ENCODE measurements around the gene GNB1L.

The GNB1L gene

GRCh38 chr22:19827341-19828034, 27.2 kb downstream of the GNB1L start:
- no peak overlapping the region for H3K27ac ChIP-seq (ENCODE audit: low read length)
- no CpG with 5 or more reads among the region's 10 CpGs for WGBS (ENCODE audit: insufficient coverage, insufficient read length)
- no peak for DNase-seq (ENCODE audit: low read depth, low spot score)

GRCh38 chr22:19826619-19826950, 28.1 kb downstream of the GNB1L start:
- Histone ChIP-seq H3K27ac (ENCODE audit: low read length) (no peak overlapping the region), H3K4me1 (ENCODE audit: control insufficient read depth, insufficient read depth, low read length) (no peaks in the 10 kb centered on the region), H3K9me3 (ENCODE audit: control insufficient read depth, insufficient read depth, low read length) (no peaks in the 10 kb centered on the region), H3K4me3 (ENCODE audit: low read length) (no peak overlapping the region), H3K27me3 (ENCODE audit: control insufficient read depth, insufficient read depth, low read length) (no peaks in the 10 kb centered on the region), H3K36me3 (ENCODE audit: control insufficient read depth, insufficient read depth, low read length) (no peaks in the 10 kb centered on the region)
- no peak for DNase-seq (ENCODE audit: low read depth, low spot score)
- no CpG with 5 or more reads among the region's 2 CpGs for WGBS (ENCODE audit: insufficient coverage, insufficient read length)

More at GRCh38 chr22:19827341-19828034, 27.2 kb downstream of the GNB1L start:
- H3K9me3 ChIP-seq (ENCODE audit: control insufficient read depth, insufficient read depth, low read length), result no peaks in the 10 kb centered on the region
- no peak overlapping the region for H3K4me3 ChIP-seq (ENCODE audit: low read length)
- H3K27me3 ChIP-seq (ENCODE audit: control insufficient read depth, insufficient read depth, low read length), result no peaks in the 10 kb centered on the region
- H3K36me3 ChIP-seq (ENCODE audit: control insufficient read depth, insufficient read depth, low read length), result no peaks in the 10 kb centered on the region
- H3K4me1 ChIP-seq (ENCODE audit: control insufficient read depth, insufficient read depth, low read length), result no peaks in the 10 kb centered on the region

- Histone ChIP-seq H3K4me1 (ENCODE audit: control insufficient read depth, insufficient read depth, low read length) (no peaks in the 10 kb centered on the region), H3K9me3 (ENCODE audit: control insufficient read depth, insufficient read depth, low read length) (no peaks in the 10 kb centered on the region)
- no CpG with 5 or more reads among the region's 7 CpGs for WGBS (ENCODE audit: insufficient coverage, insufficient read length)
These were observed 28.6 kb downstream of the GNB1L start for GRCh38 chr22:19825904-19826618.

GRCh38 chr22:19824926-19825339, 29.7 kb downstream of the GNB1L start:
- no peaks in the 10 kb centered on the region for H3K9me3 ChIP-seq (ENCODE audit: control insufficient read depth, insufficient read depth, low read length)
- no peak overlapping the region for H3K27ac ChIP-seq (ENCODE audit: low read length)
- no peaks in the 10 kb centered on the region for H3K4me1 ChIP-seq (ENCODE audit: control insufficient read depth, insufficient read depth, low read length)
- H3K27me3 ChIP-seq (ENCODE audit: control insufficient read depth, insufficient read depth, low read length), result no peaks in the 10 kb centered on the region
- no CpG with 5 or more reads among the region's 8 CpGs for WGBS (ENCODE audit: insufficient coverage, insufficient read length)
- no peak overlapping the region for H3K4me3 ChIP-seq (ENCODE audit: low read length)
- no peaks in the 10 kb centered on the region for H3K36me3 ChIP-seq (ENCODE audit: control insufficient read depth, insufficient read depth, low read length)
- DNase-seq (ENCODE audit: low read depth, low spot score), result no peak

More at GRCh38 chr22:19825904-19826618, 28.6 kb downstream of the GNB1L start:
- H3K27ac ChIP-seq (ENCODE audit: low read length), result no peak overlapping the region
- H3K27me3 ChIP-seq (ENCODE audit: control insufficient read depth, insufficient read depth, low read length), result no peaks in the 10 kb centered on the region
- no peak for DNase-seq (ENCODE audit: low read depth, low spot score)
- H3K4me3 ChIP-seq (ENCODE audit: low read length), result no peak overlapping the region
- H3K36me3 ChIP-seq (ENCODE audit: control insufficient read depth, insufficient read depth, low read length), result no peaks in the 10 kb centered on the region

GRCh38 chr22:19824212-19824925, 30.3 kb downstream of the GNB1L start:
- no peak for DNase-seq (ENCODE audit: low read depth, low spot score)
- Histone ChIP-seq H3K27ac (ENCODE audit: low read length) (no peak overlapping the region), H3K36me3 (ENCODE audit: control insufficient read depth, insufficient read depth, low read length) (no peaks in the 10 kb centered on the region), H3K4me1 (ENCODE audit: control insufficient read depth, insufficient read depth, low read length) (no peaks in the 10 kb centered on the region), H3K9me3 (ENCODE audit: control insufficient read depth, insufficient read depth, low read length) (no peaks in the 10 kb centered on the region), H3K27me3 (ENCODE audit: control insufficient read depth, insufficient read depth, low read length) (no peaks in the 10 kb centered on the region), H3K4me3 (ENCODE audit: low read length) (no peak overlapping the region)
- no CpG with 5 or more reads among the region's 16 CpGs for WGBS (ENCODE audit: insufficient coverage, insufficient read length)

DNA sequence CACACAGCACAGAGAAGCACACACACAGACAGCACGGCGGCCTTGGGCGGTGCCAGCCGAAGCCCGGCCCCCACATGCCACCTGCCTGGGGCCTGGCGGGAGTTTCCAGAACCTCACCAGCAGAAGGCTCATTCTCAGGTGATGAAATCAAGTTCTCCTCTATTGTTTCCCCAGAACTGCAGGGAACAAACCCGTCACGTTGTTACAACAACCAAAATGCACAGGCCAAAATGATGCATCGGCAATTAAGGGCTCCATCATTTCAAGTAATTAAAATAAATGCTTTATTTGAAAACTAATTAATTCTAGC, 30.8 kb downstream of the GNB1L start:
- no peak overlapping the region for H3K27ac ChIP-seq (ENCODE audit: low read length)
- H3K4me1 ChIP-seq (ENCODE audit: control insufficient read depth, insufficient read depth, low read length), result no peaks in the 10 kb centered on the region
- DNase-seq (ENCODE audit: low read depth, low spot score), result no peak
- H3K27me3 ChIP-seq (ENCODE audit: control insufficient read depth, insufficient read depth, low read length), result no peaks in the 10 kb centered on the region
- no peaks in the 10 kb centered on the region for H3K9me3 ChIP-seq (ENCODE audit: control insufficient read depth, insufficient read depth, low read length)
- WGBS (ENCODE audit: insufficient coverage, insufficient read length), result no CpG with 5 or more reads among the region's 9 CpGs
- H3K4me3 ChIP-seq (ENCODE audit: low read length), result no peak overlapping the region
- no peaks in the 10 kb centered on the region for H3K36me3 ChIP-seq (ENCODE audit: control insufficient read depth, insufficient read depth, low read length)

GRCh38 chr22:19823191-19823901, 31.3 kb downstream of the GNB1L start:
- Histone ChIP-seq H3K4me3 (ENCODE audit: low read length) (no peak overlapping the region), H3K9me3 (ENCODE audit: control insufficient read depth, insufficient read depth, low read length) (no peaks in the 10 kb centered on the region), H3K27ac (ENCODE audit: low read length) (no peak overlapping the region), H3K27me3 (ENCODE audit: control insufficient read depth, insufficient read depth, low read length) (no peaks in the 10 kb centered on the region), H3K4me1 (ENCODE audit: control insufficient read depth, insufficient read depth, low read length) (no peaks in the 10 kb centered on the region), H3K36me3 (ENCODE audit: control insufficient read depth, insufficient read depth, low read length) (no peaks in the 10 kb centered on the region)
- DNase-seq (ENCODE audit: low read depth, low spot score), result no peak
- no CpG with 5 or more reads among the region's 11 CpGs for WGBS (ENCODE audit: insufficient coverage, insufficient read length)

DNA sequence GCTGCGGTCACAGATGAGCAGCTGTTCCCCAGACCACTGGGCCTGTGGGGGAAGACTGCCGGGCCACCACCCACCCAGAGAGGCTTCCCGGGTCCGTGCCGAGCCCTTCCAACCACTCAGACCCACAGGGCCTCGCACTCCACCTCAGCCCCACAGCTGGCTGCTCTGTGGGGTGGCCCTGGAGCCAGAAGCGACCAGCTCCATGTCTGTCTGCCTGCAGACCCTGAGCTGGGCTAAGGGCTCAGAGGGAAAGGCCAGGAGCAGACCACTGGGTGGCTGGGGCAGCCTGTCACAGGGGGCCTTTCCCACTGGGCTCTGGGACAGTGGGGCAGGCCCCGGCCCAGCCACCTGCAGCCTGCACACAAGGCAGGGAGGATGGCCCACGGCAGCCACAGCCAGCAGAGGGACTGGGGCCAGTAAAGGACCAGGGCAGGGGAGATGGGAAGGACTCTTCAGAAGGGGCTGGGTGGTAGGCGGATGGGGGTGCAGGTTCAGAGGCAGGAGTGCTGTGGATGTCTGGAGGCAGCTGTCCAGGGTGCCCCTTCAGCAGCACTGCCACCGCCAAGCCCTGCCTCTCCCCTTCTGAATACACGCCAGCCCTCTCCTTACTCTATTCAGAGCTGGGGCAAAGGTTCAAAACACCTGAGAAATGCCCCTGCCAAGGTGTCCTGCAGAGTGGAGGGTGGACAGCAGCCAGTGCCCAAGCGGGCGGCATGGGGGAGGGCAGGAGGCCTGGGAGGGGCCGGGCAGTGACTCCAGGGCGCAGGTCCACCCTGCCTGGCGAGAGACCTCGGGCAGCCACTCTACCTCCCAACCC, 32.2 kb downstream of the GNB1L start:
- H3K27me3 ChIP-seq (ENCODE audit: control insufficient read depth, insufficient read depth, low read length), result no peaks in the 10 kb centered on the region
- no peak overlapping the region for H3K27ac ChIP-seq (ENCODE audit: low read length)
- H3K9me3 ChIP-seq (ENCODE audit: control insufficient read depth, insufficient read depth, low read length), result no peaks in the 10 kb centered on the region
- no peak overlapping the region for H3K4me3 ChIP-seq (ENCODE audit: low read length)
- no CpG with 5 or more reads among the region's 18 CpGs for WGBS (ENCODE audit: insufficient coverage, insufficient read length)
- H3K4me1 ChIP-seq (ENCODE audit: control insufficient read depth, insufficient read depth, low read length), result no peaks in the 10 kb centered on the region
- no peaks in the 10 kb centered on the region for H3K36me3 ChIP-seq (ENCODE audit: control insufficient read depth, insufficient read depth, low read length)
- DNase-seq (ENCODE audit: low read depth, low spot score), result no peak

- Histone ChIP-seq H3K36me3 (ENCODE audit: control insufficient read depth, insufficient read depth, low read length) (no peaks in the 10 kb centered on the region), H3K27me3 (ENCODE audit: control insufficient read depth, insufficient read depth, low read length) (no peaks in the 10 kb centered on the region), H3K4me3 (ENCODE audit: low read length) (no peak overlapping the region), H3K4me1 (ENCODE audit: control insufficient read depth, insufficient read depth, low read length) (no peaks in the 10 kb centered on the region), H3K27ac (ENCODE audit: low read length) (no peak overlapping the region), H3K9me3 (ENCODE audit: control insufficient read depth, insufficient read depth, low read length) (no peaks in the 10 kb centered on the region)
- no peak for DNase-seq (ENCODE audit: low read depth, low spot score)
- no CpG with 5 or more reads among the region's 20 CpGs for WGBS (ENCODE audit: insufficient coverage, insufficient read length)
These were observed 33.0 kb downstream of the GNB1L start for GRCh38 chr22:19821523-19822300.

Measured in iPS DF 6.9 (cell line).